GM18508 (cell line): Measurements from ENCODE around the gene GABRG3.

ENCODE experiments used
- ATAC-seq: cut with Tn5 transposase; IDR thresholded peaks from one replicate; pipeline ENCODE4 v1.9.1; 2021; ENCODE audit warnings: moderate number of reproducible peaks; ENCODE audit not compliant: insufficient read depth, unreplicated experiment

Gene GABRG3

GRCh38 chr15:27059610-27060202, 88.7 kb downstream of the GABRG3 start:
- ATAC-seq = no peak

GRCh38 chr15:27061739-27062138, 90.8 kb downstream of the GABRG3 start:
- no peak for ATAC-seq

GRCh38 chr15:27062951-27063350, 92.0 kb downstream of the GABRG3 start:
- no peak for ATAC-seq

- no peak for ATAC-seq
Observed at GRCh38 chr15:27064080-27064479, 93.1 kb downstream of the GABRG3 start.

- ATAC-seq = no peak
Observed at GRCh38 chr15:27065151-27065550, 94.2 kb downstream of the GABRG3 start.

GRCh38 chr15:27065785-27066184, 94.8 kb downstream of the GABRG3 start:
- no peak for ATAC-seq

- ATAC-seq = no peak
Observed at GRCh38 chr15:27066446-27066845, 95.5 kb downstream of the GABRG3 start.

GRCh38 chr15:27067175-27067574, 96.2 kb downstream of the GABRG3 start:
- ATAC-seq = no peak

GRCh38 chr15:27070841-27071240, 99.9 kb downstream of the GABRG3 start:
- ATAC-seq = no peak

- ATAC-seq = no peak
Observed at GRCh38 chr15:27074179-27074578, 103.2 kb downstream of the GABRG3 start.

GRCh38 chr15:27077790-27078189, 106.8 kb downstream of the GABRG3 start:
- no peak for ATAC-seq

GRCh38 chr15:27081676-27082418, 110.9 kb downstream of the GABRG3 start:
- no peak for ATAC-seq

- ATAC-seq = no peak
Observed at GRCh38 chr15:27082526-27082925, 111.5 kb downstream of the GABRG3 start.

GRCh38 chr15:27084844-27085243, 113.9 kb downstream of the GABRG3 start:
- no peak for ATAC-seq

GRCh38 chr15:27086149-27086548, 115.2 kb downstream of the GABRG3 start:
- no peak for ATAC-seq

- no peak for ATAC-seq
Observed at GRCh38 chr15:27086805-27087204, 115.8 kb downstream of the GABRG3 start.

- ATAC-seq = no peak
Observed at GRCh38 chr15:27087651-27088583, 116.9 kb downstream of the GABRG3 start.

- no peak for ATAC-seq
Observed at GRCh38 chr15:27088584-27089232, 117.7 kb downstream of the GABRG3 start.

GRCh38 chr15:27089233-27089586, 118.2 kb downstream of the GABRG3 start:
- ATAC-seq = no peak

GRCh38 chr15:27089676-27090075, 118.7 kb downstream of the GABRG3 start:
- no peak for ATAC-seq
